SK-N-SH treated with all-trans-retinoic acid at 6 μM for 48 hours (cell line): ENCODE measurements around the gene ZNF423.

Experiments used
- ATAC-seq: fragments of 200-7000 bp; cut with Tn5 transposase; 3 replicates; pipeline ENCODE4 v1.9.1; 2020; ENCODE audit warnings: mild to moderate bottlenecking, moderate library complexity
- ARNTL ChIP-seq: fragments of 450-650 bp; formaldehyde crosslinking; IDR thresholded peaks from 2 replicates; pipeline ENCODE4 v1.5.0; 2020; ENCODE audit warnings: low read depth, mild to moderate bottlenecking, moderate library complexity, borderline replicate concordance
- CREB5 ChIP-seq: fragments of 250-450 bp; sonication (Bioruptor Pico); IDR thresholded peaks from 2 replicates; pipeline ENCODE4 v1.5.1; 2020; ENCODE audit warnings: low read depth, mild to moderate bottlenecking, moderate library complexity
- GLIS3 ChIP-seq: fragments of 250-450 bp; sonication (Bioruptor Pico); IDR thresholded peaks from 2 replicates; pipeline ENCODE4 v1.5.0; 2020; ENCODE audit warnings: mild to moderate bottlenecking, moderate library complexity
- OSR1 ChIP-seq: fragments of 250-450 bp; sonication (Bioruptor Pico); IDR thresholded peaks from 2 replicates; pipeline ENCODE4 v1.8.0; 2022; ENCODE audit warnings: moderate library complexity, mild to moderate bottlenecking, inconsistent platforms
- PATZ1 ChIP-seq: fragments of 250-450 bp; sonication (Bioruptor Pico); IDR thresholded peaks from 2 replicates; pipeline ENCODE4 v1.8.0; 2020; ENCODE audit warnings: mild to moderate bottlenecking, moderate library complexity, borderline replicate concordance
- POU6F1 ChIP-seq: fragments of 250-450 bp; sonication (Bioruptor Pico); IDR thresholded peaks from 2 replicates; pipeline ENCODE4 v1.8.0; 2021; ENCODE audit warnings: low read depth, mild to moderate bottlenecking, moderate library complexity, borderline replicate concordance
- SNAI2 ChIP-seq: fragments of 250-450 bp; sonication (Bioruptor Pico); IDR thresholded peaks from 2 replicates; pipeline ENCODE4 v1.5.0; 2020; ENCODE audit warnings: mild to moderate bottlenecking, moderate library complexity
- TOX ChIP-seq: fragments of 250-450 bp; sonication (Bioruptor Pico); IDR thresholded peaks from 2 replicates; pipeline ENCODE4 v1.8.0; 2021; ENCODE audit warnings: mild to moderate bottlenecking, moderate library complexity, borderline replicate concordance
- ZC3H10 ChIP-seq: fragments of 250-450 bp; sonication (Bioruptor Pico); IDR thresholded peaks from 2 replicates; pipeline ENCODE4 v1.5.1; 2021; ENCODE audit warnings: mild to moderate bottlenecking, moderate library complexity
- ZFP3 ChIP-seq: fragments of 250-450 bp; sonication (Bioruptor Pico); IDR thresholded peaks from 2 replicates; pipeline ENCODE4 v1.5.0; 2020; ENCODE audit warnings: mild to moderate bottlenecking, moderate library complexity
- ZFP30 ChIP-seq: fragments of 450-650 bp; formaldehyde crosslinking; IDR thresholded peaks from 2 replicates; pipeline ENCODE4 v1.5.0; 2022; ENCODE audit warnings: mild to moderate bottlenecking, moderate library complexity
- ZNF565 ChIP-seq: fragments of 450-650 bp; formaldehyde crosslinking; conservative IDR thresholded peaks from 2 replicates; pipeline ENCODE4 v1.5.0; 2020; ENCODE audit warnings: low read depth, mild to moderate bottlenecking, moderate library complexity
- ZNF70 ChIP-seq: fragments of 450-650 bp; formaldehyde crosslinking; IDR thresholded peaks from 2 replicates; pipeline ENCODE4 v1.5.0; 2020; ENCODE audit warnings: mild to moderate bottlenecking, moderate library complexity
- ZNF8 ChIP-seq: fragments of 450-650 bp; formaldehyde crosslinking; IDR thresholded peaks from 2 replicates; pipeline ENCODE4 v1.5.0; 2020; ENCODE audit warnings: mild to moderate bottlenecking, moderate library complexity

Gene ZNF423

DNA sequence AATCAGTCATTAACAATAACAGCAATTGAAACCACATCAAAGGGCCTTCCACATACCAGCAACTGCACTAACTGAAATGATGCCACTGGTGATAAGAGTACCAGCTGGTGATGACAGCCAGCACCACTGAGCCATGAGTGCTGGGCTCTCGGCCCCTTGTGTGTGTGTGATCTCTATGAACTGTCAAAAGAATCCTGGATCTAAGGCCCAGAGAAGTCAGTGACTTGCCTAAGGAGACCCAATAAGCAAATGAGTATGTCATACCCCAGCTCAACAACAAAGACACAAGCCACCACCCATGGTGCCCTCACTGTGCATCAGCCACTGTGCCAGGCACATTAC, 220.9 kb downstream of the ZNF423 start:
- no peak for TF ChIP-seq ARNTL (CRISPR knock-in tag)
- TF ChIP-seq PATZ1 (CRISPR knock-in tag) = no peak
- no peak for TF ChIP-seq ZNF8 (CRISPR knock-in tag)
- TF ChIP-seq, all 23 proteins: peak for 0
- ATAC-seq = no peak

GRCh38 chr16:49634235-49635008, 221.5 kb downstream of the ZNF423 start:
- TF ChIP-seq OSR1 (CRISPR knock-in tag) (no peak), ZC3H10 (no peak)
- no peak for ATAC-seq

DNA sequence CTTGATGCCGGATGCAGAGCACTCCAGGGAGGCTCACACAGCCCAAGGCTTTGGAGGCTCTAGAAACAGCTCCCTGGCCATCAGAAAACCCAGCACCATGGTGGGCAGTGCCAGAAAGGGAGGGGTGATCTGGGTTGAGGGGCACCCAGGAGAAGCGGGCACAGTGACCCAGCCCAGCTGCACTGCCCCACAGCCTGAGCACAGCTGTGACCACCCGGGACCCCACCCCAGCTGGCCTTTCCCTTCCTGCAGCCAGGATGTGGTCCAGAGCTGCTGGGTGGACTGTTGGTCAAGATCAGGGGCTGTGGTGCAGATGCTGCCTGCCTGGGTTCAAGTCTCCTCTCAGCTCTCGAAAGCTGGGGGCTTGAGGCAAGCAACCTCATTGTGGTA, 223.1 kb downstream of the ZNF423 start:
- ATAC-seq = no peak
- TF ChIP-seq ZC3H10 (no peak), CREB5 (CRISPR knock-in tag) (no peak)
- TF ChIP-seq, all 23 proteins: peak for 0

DNA sequence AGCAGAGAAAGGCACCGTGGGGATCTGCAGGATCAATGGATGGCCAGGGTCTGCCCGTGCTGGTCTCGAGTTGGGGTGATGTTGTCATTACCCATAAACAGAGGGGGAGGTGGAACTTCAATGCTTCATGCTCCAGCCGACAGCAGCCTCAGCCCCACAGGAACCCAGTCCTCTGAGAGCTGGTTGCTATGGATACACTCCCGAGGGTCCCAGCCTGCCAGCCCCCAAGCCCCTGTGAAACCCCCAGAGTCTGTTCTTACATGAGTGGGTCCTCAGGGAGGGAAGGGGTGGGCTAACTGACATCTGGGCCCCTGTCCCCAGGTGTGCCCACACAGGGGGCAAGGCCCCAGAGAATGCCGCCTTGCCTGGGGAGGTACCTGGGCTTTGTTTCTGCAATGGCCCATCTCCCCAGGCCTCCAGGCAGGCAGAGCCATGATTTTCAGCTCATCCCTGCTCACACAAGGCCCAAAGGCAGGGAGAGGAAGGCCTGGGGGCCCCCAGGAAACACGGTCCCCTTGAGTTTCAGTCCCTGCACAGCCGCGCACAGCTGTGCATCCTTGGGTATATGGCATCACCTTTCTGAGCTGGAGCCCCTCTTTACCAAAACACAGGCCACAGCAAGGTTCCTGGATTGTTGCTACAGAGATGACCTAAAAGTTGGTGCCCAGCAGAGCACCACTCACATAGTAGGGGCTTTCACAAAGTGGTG, 223.7 kb downstream of the ZNF423 start:
- no peak for ATAC-seq
- TF ChIP-seq OSR1 (CRISPR knock-in tag) (no peak), ZNF8 (CRISPR knock-in tag) (no peak), ZFP30 (no peak), POU6F1 (CRISPR knock-in tag) (no peak), GLIS3 (CRISPR knock-in tag) (no peak)

- no peak for TF ChIP-seq ZNF8 (CRISPR knock-in tag)
- TF ChIP-seq ZNF565 (CRISPR knock-in tag) = no peak
- no peak for ATAC-seq
These were observed 224.5 kb downstream of the ZNF423 start for GRCh38 chr16:49631187-49632041.

DNA sequence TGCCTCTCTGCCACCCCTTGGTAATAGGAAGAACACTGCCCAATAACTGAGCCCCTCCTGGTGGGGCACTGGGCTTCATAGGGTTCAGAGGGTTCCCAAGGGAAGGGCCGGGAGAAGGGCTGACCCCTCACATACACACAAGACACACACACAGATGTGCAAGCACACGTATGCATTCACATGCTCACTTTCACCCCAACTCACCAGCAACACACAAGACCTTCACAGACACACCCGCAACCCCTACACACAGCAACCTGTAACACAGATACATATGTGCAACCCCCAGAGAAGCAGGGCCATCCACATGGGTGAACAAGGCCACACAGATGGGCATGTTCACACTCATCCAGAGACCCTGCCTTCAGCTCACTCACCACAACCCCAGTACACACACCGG, 225.1 kb downstream of the ZNF423 start:
- TF ChIP-seq GLIS3 (CRISPR knock-in tag) = no peak
- TF ChIP-seq CREB5 (CRISPR knock-in tag) = no peak
- TF ChIP-seq ZFP3 (CRISPR knock-in tag) = no peak
- no peak for TF ChIP-seq SNAI2 (CRISPR knock-in tag)
- no peak for TF ChIP-seq TOX
- TF ChIP-seq ZFP30 = no peak
- no peak for TF ChIP-seq ZNF70
- TF ChIP-seq, all 23 proteins: peak for 0
- ATAC-seq = no peak
